PC-3 (cell line): ENCODE measurements around the gene ZNF516. TPM values are rescaled to one million over a fixed set of nuclear protein-coding genes. Genes with fewer than 3 reads are reported as not detected.

ENCODE experiments used
- ATAC-seq: fragments of 200-7000 bp; cut with Tn5 transposase; 2 replicates; pipeline ENCODE4 v1.9.1; 2020; ENCODE audit warnings: mild to moderate bottlenecking, moderate library complexity
- BruUV-seq: library from RNA; stranded (reverse); fragments of 400-500 nt; replicated peaks from 2 replicates; lab custom pipeline; 2021; lab: Mats Ljungman, UMichigan
- CTCF ChIA-PET: fragments of 300-600 bp; sonication (Branson Sonifier 250); formaldehyde crosslinking; loops from one replicate; lab custom pipeline; 2022; ENCODE audit warnings: antibody characterized with exemption; lab: Charles Lee
- POLR2A ChIA-PET: fragments of 300-600 bp; sonication (Branson Sonifier 250); formaldehyde crosslinking; loops from one replicate; lab custom pipeline; 2022; ENCODE audit warnings: antibody characterized with exemption; ENCODE audit not compliant: unreplicated experiment; lab: Charles Lee
- DNase-seq: peaks from one replicate; pipeline ENCODE4 v3.0.0-alpha.2; 2015
- H2AFZ ChIP-seq: fragments of 300-600 bp; sonication (generic); 2 replicates; pipeline ENCODE4 v1.6.0; 2016; ENCODE audit warnings: antibody characterized with exemption, low read length
- H3F3A ChIP-seq: fragments of 300-600 bp; sonication (generic); one replicate; pipeline ENCODE4 v1.6.0; 2017; ENCODE audit warnings: antibody characterized with exemption, low read length, control low read depth, mild to moderate bottlenecking; ENCODE audit not compliant: unreplicated experiment
- H3K27ac ChIP-seq: fragments of 300-600 bp; sonication (generic); 2 replicates; pipeline ENCODE4 v1.5.1; 2016; ENCODE audit warnings: mild to moderate bottlenecking, low read length
- H3K27me3 ChIP-seq: fragments of 300-600 bp; sonication (generic); 2 replicates; pipeline ENCODE4 v1.6.1; 2016; ENCODE audit warnings: low read length, mixed read lengths
- H3K36me3 ChIP-seq: fragments of 300-600 bp; sonication (generic); 2 replicates; pipeline ENCODE4 v1.6.1; 2016; ENCODE audit warnings: low read depth, mixed run types, low read length, mixed read lengths
- H3K4me1 ChIP-seq: fragments of 300-600 bp; sonication (generic); 2 replicates; pipeline ENCODE4 v1.5.1; 2016; ENCODE audit warnings: low read length; ENCODE audit not compliant: insufficient read depth
- H3K4me2 ChIP-seq: fragments of 300-600 bp; sonication (generic); 2 replicates; pipeline ENCODE4 v1.6.0; 2016; ENCODE audit warnings: low read length
- H3K4me3 ChIP-seq: fragments of 300-600 bp; sonication (generic); 2 replicates; pipeline ENCODE4 v1.5.1; 2016; ENCODE audit warnings: mild to moderate bottlenecking, low read length, mixed read lengths
- H3K79me2 ChIP-seq: fragments of 300-600 bp; sonication (generic); 2 replicates; pipeline ENCODE4 v1.6.1; 2017; ENCODE audit warnings: low read length, mixed read lengths
- H3K9ac ChIP-seq: fragments of 300-600 bp; sonication (generic); 2 replicates; pipeline ENCODE4 v1.6.0; 2016; ENCODE audit warnings: mild to moderate bottlenecking, low read length
- H3K9me2 ChIP-seq: fragments of 300-600 bp; sonication (generic); replicated peaks from 2 replicates; pipeline ENCODE4 v1.6.1; 2016; ENCODE audit warnings: mixed run types, low read length, mixed read lengths
- H3K9me3 ChIP-seq: fragments of 300-600 bp; sonication (generic); 2 replicates; pipeline ENCODE4 v1.6.1; 2016; ENCODE audit warnings: low read length, mixed read lengths
- H4K20me1 ChIP-seq: fragments of 300-600 bp; sonication (generic); 2 replicates; pipeline ENCODE4 v1.6.1; 2016; ENCODE audit warnings: low read length, mixed read lengths
- EZH2 ChIP-seq: fragments of 300-600 bp; sonication (generic); IDR thresholded peaks from one replicate; pipeline ENCODE4 v1.6.1; 2017; ENCODE audit warnings: antibody characterized with exemption, mild to moderate bottlenecking, low read length; ENCODE audit not compliant: unreplicated experiment
- EZH2phosphoT487 ChIP-seq: fragments of 300-600 bp; sonication (generic); IDR thresholded peaks from 2 replicates; pipeline ENCODE4 v1.6.1; 2018; ENCODE audit warnings: mild to moderate bottlenecking, antibody characterized with exemption, low read length, borderline replicate concordance
- intact Hi-C: fragments of 100-400 bp; cut with micrococcal nuclease; formaldehyde crosslinking; loops from 2 replicates; pipeline ENCODE4 v1.9.0; 2023
- total RNA-seq: library from RNA; depleted of rRNA; stranded (reverse); fragments of >200 nt; gene quantifications from 2 replicates; pipeline ENCODE4 v1.2.3, GENCODE V29; 2014
- TF ChIP-seq, protein P1 (sequence below): fragments of 300-600 bp; sonication (generic); conservative IDR thresholded peaks from 2 replicates; pipeline ENCODE4 v1.5.1; 2017; ENCODE audit warnings: antibody characterized with exemption, low read depth, mild to moderate bottlenecking, low read length

Gene ZNF516
- total RNA-seq, 1 experiment from 2014 or later, result 4.0 TPM

DNA sequence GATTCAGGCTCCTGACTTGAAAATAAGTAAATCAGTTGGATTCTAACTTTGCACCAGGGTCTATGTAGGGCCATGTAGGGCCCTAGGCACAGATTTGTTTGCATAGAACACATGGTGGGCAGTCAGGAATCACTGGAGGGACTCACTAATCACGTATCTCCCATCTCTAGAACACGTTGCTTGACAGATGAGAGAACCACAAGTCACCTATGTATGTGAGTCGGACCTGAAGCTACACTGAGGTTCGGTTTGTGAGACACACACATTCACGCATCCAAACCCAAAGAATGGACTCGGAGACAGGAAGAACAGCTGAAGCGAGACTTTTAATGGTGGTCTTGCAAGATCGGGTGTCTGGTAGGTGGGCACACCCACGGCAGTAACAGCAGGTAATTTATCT, 157.0 kb downstream of the ZNF516 start:
- Histone ChIP-seq H2AFZ (no peak overlapping the region), H3K27ac (no peak overlapping the region), H3K9me2 (no peaks in the 10 kb centered on the region), H3K27me3 (peaks cover 39% of the 10 kb centered on the region), H3K4me2 (no peak overlapping the region), H3K4me3 (no peak overlapping the region), H3K36me3 (no peaks in the 10 kb centered on the region), H3K9ac (no peak overlapping the region), H4K20me1 (no peaks in the 10 kb centered on the region), H3K9me3 (no peaks in the 10 kb centered on the region), H3K79me2 (no peaks in the 10 kb centered on the region), H3K4me1 (no peaks in the 10 kb centered on the region), H3F3A (no peaks in the 10 kb centered on the region)
- TF ChIP-seq EZH2 (no peak), EZH2phosphoT487 (no peak)
- TF ChIP-seq, protein P1, sequence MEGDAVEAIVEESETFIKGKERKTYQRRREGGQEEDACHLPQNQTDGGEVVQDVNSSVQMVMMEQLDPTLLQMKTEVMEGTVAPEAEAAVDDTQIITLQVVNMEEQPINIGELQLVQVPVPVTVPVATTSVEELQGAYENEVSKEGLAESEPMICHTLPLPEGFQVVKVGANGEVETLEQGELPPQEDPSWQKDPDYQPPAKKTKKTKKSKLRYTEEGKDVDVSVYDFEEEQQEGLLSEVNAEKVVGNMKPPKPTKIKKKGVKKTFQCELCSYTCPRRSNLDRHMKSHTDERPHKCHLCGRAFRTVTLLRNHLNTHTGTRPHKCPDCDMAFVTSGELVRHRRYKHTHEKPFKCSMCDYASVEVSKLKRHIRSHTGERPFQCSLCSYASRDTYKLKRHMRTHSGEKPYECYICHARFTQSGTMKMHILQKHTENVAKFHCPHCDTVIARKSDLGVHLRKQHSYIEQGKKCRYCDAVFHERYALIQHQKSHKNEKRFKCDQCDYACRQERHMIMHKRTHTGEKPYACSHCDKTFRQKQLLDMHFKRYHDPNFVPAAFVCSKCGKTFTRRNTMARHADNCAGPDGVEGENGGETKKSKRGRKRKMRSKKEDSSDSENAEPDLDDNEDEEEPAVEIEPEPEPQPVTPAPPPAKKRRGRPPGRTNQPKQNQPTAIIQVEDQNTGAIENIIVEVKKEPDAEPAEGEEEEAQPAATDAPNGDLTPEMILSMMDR, result no peak
- ATAC-seq (no peak), DNase-seq (no peak)
- ChIA-PET POLR2A (no interaction called here), CTCF (no interaction called here)
- BruUV-seq, result no TSS peak
- intact Hi-C loops, result no loop called here

DNA sequence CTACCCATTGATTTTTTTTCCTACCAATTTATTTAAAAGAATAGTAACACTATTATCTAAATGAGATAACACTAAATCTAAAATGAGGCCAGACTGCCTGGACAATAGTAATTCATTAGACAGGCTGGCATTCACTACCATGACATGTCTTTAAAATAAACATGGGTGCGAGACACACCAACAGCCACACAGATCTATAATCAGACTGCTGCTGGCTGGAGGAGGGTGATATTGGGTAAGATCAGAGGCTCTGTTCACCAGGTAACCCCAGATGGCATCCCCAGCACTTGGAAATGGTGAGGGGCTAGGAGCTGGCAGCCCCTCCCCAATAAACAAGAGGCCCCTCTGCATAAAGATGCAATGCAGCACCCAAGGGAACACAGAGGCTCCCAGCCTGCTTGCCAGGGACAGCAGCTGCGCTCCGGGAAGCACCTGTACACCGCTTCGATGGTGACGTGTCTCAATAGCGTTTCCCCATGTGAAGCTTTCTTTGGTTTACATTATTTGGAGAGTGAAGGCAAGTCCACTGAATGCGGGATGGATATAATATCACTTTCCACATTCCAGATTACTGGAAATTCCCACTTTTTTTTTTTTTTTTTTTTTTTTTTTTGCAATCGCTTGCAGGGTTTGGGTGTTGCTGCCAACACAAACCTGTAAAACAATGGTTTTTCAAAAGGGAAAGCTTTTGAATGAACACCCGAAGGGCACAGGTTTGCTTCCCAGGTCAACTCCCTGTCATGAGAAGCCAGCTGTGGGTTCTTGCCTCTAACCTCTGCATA, 159.0 kb downstream of the ZNF516 start:
- intact Hi-C loops, result no loop called here
- no peak for TF ChIP-seq EZH2phosphoT487
- TF ChIP-seq, protein P1, result no peak
- no peak for TF ChIP-seq EZH2

DNA sequence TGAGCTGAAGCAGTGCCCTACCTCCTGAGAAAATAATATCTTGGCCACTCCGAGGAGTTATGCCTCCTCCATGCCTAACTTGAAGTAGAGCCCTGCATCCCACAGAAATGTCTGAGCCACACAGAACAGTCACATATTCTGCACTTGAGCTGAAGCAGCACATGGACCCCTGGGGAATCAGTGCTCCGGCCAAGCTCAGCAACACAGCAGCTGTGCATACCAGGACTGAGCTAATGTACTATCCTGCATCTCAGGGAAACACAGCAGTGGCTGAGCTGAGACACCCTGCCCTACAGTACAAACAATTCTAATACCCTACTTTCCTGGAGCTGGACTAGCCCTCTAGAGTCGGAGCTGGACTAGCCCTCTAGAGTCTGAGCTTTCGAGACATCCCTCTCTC, 166.9 kb downstream of the ZNF516 start:
- Histone ChIP-seq H3K27ac (no peak overlapping the region), H3K9ac (no peak overlapping the region), H3K9me3 (no peaks in the 10 kb centered on the region), H3K27me3 (peaks cover 33% of the 10 kb centered on the region), H3K4me3 (no peak overlapping the region), H3K4me1 (peaks cover 9% of the 10 kb centered on the region; the same call in 1 of the 2 replicates), H4K20me1 (no peaks in the 10 kb centered on the region), H3K36me3 (no peaks in the 10 kb centered on the region), H3K79me2 (no peaks in the 10 kb centered on the region), H3K4me2 (no peak overlapping the region), H2AFZ (no peak overlapping the region), H3K9me2 (no peaks in the 10 kb centered on the region), H3F3A (no peaks in the 10 kb centered on the region)
- TF ChIP-seq, protein P1, result no peak
- TF ChIP-seq EZH2 (no peak), EZH2phosphoT487 (no peak)
- intact Hi-C loops, result no loop called here
- CTCF ChIA-PET, result no interaction called here
- no TSS peak for BruUV-seq
- ATAC-seq, result no peak
- DNase-seq, result no peak
- POLR2A ChIA-PET, result no interaction called here

More for the DNA sequence above, 159.0 kb downstream of the ZNF516 start:
- no peak for ATAC-seq
- ChIA-PET CTCF (no interaction called here), POLR2A (no interaction called here)
- no peak overlapping the region for H3K4me2 ChIP-seq
- no peaks in the 10 kb centered on the region for H3F3A ChIP-seq
- no peak overlapping the region for H3K4me3 ChIP-seq
- H3K79me2 ChIP-seq, result no peaks in the 10 kb centered on the region
- no peak overlapping the region for H3K9ac ChIP-seq
- H3K36me3 ChIP-seq, result no peaks in the 10 kb centered on the region
- DNase-seq, result no peak
- no peak overlapping the region for H3K27ac ChIP-seq
- H3K4me1 ChIP-seq, result no peaks in the 10 kb centered on the region
- H4K20me1 ChIP-seq, result no peaks in the 10 kb centered on the region
- H3K9me3 ChIP-seq, result no peaks in the 10 kb centered on the region
- no TSS peak for BruUV-seq
- no peak overlapping the region for H2AFZ ChIP-seq
- peaks cover 39% of the 10 kb centered on the region for H3K27me3 ChIP-seq
- H3K9me2 ChIP-seq, result no peaks in the 10 kb centered on the region
